HPDE6-E6E7 (cell line): ENCODE data around the gene ATXN7L1.
"Not testable (repeated sequence)": the region's sequence is repeated elsewhere in the genome, so short reads cannot be mapped to it uniquely, and the experiment has no call there.

Experiments
- DNase-seq: peaks from one replicate; pipeline ENCODE4 v3.0.0; 2011; ENCODE audit warnings: missing footprints; ENCODE audit errors: extremely low spot score

The ATXN7L1 gene

GRCh38 chr7:105617280-105618015 is 259.0 kb downstream of the ATXN7L1 start:
- DNase-seq, result no peak

GRCh38 chr7:105614341-105614840 is 262.0 kb downstream of the ATXN7L1 start:
- DNase-seq, result no peak

- DNase-seq, result no peak
These were observed 262.6 kb downstream of the ATXN7L1 start for GRCh38 chr7:105613611-105614330.

- DNase-seq, result no peak
These were observed 263.6 kb downstream of the ATXN7L1 start for GRCh38 chr7:105612806-105613205.

GRCh38 chr7:105611856-105612775 is 264.3 kb downstream of the ATXN7L1 start:
- DNase-seq, result no peak

- no peak for DNase-seq
These were observed 266.1 kb downstream of the ATXN7L1 start for GRCh38 chr7:105610165-105610930.

- DNase-seq, result no peak
These were observed 273.8 kb downstream of the ATXN7L1 start for GRCh38 chr7:105602325-105603305.

GRCh38 chr7:105600720-105601550 is 275.5 kb downstream of the ATXN7L1 start:
- no peak for DNase-seq

- DNase-seq, result no peak
These were observed 276.8 kb downstream of the ATXN7L1 start for GRCh38 chr7:105599551-105599950.

GRCh38 chr7:105599080-105599479 is 277.3 kb downstream of the ATXN7L1 start:
- not testable (repeated sequence) for DNase-seq

- DNase-seq, result no peak
These were observed 279.5 kb downstream of the ATXN7L1 start for GRCh38 chr7:105596866-105597265.

GRCh38 chr7:105594034-105594433 is 282.4 kb downstream of the ATXN7L1 start:
- no peak for DNase-seq

GRCh38 chr7:105591522-105591921 is 284.9 kb downstream of the ATXN7L1 start:
- DNase-seq, result no peak

- DNase-seq, result no peak
These were observed 285.6 kb downstream of the ATXN7L1 start for GRCh38 chr7:105590793-105591192.

- peak; percentile 73 for DNase-seq
These were observed 286.9 kb downstream of the ATXN7L1 start for GRCh38 chr7:105589356-105590077.

GRCh38 chr7:105587909-105588635 is 288.3 kb downstream of the ATXN7L1 start:
- no peak for DNase-seq

GRCh38 chr7:105585850-105586500 is 290.4 kb downstream of the ATXN7L1 start:
- no peak for DNase-seq
